ENCODE results near the gene MYO5B.
"Not testable (repeated sequence)": the region's sequence is repeated elsewhere in the genome, so short reads cannot be mapped to it uniquely, and the experiment has no call there.

Gene MYO5B

DNA sequence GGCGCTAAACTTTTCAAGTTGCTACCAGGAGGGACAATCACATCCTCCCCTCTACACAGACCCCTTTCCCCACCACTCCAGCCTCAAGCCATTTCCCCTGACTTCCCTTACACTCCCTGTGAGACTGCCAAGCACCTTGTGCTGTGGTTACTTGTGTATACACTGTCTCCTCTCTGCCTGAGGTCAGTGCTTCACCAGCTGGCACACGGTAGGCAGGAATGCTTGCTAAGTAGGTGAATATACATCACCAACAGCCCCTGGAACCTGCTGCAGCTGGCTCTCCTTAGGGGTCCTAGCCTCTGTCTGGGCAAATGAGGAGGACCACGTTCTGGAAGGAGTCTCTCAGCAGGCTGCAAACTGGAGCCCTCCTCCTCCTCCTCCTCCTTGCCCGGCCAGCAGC lies 343.3 kb downstream of the MYO5B start:
- DNase-seq (ENCODE audit: low read depth) = no peak

DNA sequence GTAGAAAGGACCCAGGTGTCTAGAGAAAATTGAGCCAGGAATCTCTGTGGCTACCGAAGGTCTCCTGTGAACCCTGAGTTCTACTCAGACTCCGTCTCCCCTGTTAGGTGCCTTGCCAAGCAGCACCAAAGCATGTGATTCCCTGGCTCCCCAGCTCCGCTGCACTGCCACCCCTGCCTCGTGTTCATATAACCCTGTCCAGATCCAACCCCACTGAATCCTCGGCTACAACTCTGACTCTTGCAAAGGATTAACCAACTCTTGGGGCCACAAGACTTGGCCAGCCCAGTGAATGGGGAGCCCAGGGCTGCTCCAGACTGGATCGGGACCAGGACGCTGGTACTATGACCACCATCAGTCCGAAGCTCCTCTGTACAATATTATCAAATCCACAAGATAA lies 344.3 kb downstream of the MYO5B start:
- DNase-seq (ENCODE audit: low read depth) = no peak

DNA sequence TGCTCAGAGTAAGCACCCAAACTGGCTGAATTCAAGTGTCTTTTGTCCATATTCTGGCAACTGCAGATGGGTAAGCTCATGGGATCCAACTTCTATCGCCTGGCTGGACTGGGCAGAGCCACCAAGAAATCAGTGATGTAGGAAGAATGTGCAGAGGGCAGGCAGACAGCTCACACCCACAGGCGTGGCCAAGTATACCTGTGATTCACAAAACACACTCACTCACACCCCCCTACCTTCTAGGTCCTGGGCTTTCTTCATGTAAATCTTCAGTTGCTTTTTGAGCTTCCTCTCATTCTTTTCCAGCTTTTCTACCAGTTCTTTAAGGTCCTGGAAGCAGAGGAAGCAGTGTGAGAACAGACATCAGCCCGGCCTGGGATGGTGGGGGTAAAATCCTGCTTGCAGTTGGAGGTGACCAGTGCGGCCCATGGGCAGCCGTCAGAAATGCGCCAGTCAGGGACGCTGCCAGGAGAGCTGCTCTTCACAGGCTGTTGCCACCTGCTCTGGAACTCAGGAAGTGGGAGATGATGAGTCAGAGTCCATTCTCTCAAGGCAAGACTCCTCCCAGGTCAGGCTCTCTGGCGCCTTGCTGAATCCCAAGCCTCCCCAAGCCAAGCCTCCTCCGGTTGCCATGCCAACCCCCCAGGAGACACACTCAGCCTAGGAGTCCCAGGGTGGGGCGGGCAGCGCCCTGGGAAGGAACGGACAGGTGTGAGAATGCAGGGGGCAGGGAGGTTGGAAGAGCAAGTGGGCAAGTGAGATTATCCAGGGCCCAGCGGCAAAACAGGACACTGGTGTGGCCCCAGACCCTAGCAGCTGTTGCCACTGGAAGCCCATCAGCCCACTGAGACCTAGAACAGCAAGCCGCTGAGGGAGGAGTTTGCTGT lies 345.4 kb downstream of the MYO5B start:
- no peak for DNase-seq (ENCODE audit: low read depth)

DNA sequence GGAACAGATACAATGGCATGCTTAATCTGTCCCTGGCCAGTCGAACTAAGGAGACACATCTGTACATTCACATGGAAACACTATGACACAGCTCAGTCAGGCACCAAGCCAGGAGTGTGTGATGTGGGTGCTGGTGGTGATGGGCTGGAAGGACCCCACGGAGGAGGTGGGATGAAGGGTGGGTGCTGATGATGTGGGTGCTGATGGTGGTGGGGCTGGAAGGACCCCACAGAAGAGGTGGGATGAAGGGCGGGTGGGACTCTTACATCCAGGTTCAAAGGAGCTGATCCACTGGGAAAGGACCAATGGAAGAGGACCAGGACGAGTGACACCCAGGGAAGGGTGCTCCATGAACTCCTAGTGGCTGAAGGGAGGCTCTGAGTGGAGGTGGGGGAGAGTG lies 346.8 kb downstream of the MYO5B start:
- DNase-seq (ENCODE audit: low read depth) = no peak

DNA sequence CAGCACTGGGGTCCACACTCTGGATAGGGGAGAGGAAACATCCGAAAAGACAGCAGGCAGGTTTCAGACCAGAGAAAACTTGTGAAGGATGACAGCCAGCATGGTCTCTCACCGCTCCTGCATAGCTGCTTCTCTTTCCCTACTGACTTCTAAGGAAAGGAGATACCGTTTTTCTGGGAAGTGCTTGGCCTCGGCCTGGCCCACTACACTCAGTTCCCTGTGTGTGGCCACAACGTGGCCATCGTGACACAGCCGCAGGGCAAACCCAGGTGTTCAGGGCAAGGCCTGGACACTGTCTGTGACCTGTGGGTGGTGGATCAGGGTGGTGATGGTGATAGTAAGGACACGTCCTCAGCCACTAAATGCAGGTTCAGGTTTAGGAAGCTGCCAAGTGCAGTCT lies 347.4 kb downstream of the MYO5B start:
- DNase-seq (ENCODE audit: low read depth) = no peak

DNA sequence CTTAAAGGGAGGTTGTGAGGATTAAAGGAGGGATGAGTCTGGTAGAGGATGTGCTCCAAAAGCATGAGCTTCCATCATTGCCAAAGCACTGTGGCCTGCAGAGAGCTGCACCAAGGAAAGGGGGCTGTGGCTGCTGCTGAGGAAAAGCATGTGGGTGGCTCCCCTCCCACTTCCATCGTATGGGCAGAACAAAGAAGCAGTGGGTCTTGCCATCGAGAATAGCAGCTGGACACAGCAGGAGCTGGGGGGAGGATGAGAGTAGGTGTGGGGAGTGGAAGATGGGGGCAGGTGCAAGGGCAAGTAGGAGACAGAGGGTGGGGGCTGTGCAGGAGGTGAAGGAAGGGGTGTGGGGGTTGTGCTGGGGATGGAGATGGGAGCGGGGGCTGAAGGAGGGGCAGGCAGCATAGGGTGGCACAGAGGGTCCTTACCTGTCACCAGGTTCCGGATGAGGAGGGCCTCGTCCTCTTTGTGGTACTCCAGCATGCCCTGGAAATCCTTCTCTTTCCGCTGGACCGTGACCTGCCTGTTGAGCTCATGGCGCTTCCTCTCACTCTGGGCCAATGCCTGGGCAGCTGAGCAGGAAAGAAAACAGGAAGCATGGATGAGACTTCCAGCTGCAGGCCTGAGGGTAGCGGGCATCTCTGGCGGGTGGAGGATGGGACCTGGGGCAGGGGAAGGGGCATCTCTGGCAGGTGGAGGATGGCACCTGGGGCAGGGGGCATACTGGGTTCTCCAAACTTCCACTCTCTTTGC lies 348.1 kb downstream of the MYO5B start:
- DNase-seq (ENCODE audit: low read depth) = no peak

DNA sequence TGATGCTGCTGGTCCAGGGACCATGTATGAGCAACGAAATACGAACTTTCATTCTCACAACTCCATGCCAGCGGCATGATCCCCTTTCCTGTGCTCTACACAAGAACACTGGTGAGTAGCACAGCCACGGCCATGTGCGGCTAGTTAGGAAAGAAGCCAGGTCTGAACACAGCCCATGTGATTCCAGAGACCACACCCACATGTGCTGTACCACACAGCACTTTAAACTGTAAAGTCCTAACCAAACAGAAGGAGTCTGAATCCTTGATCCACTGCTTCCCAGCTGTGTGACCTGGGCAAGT lies 348.6 kb downstream of the MYO5B start:
- no peak for DNase-seq (ENCODE audit: low read depth)

DNA sequence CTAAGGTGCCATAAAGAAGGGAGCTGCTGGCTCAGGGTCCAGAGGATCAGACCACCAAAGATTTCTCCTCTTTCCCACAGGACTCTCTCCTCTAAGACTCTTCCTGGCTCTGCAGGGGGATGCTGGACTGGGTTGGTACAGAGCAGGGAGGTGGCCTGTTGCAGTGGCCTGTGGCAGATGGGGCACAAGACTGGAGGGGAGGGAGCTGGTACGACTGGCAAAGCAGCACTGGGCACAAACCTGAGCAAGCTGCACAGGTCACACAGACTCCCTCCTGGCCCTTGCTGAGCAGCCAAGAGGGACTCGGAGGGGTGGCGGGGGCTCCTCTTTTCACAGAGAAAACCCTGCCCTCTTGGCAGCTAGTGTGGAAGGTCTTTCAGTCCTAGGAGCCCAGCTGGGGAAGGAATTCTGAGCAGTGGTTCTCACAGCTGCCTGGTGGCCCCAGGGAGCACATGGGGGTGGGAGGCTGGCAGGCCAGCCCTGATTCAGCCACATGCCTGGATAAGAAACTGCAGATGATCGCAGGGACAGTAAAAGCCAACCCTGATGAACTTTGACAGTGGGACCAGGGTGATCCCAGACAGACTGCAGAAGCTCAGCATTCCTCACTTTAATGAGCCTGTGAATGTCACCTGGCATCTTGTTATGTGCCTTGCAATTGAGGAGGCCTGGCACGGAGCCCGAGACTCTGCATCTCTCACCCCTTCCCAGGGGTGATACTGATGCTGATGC lies 349.2 kb downstream of the MYO5B start:
- no peak for DNase-seq (ENCODE audit: low read depth)

DNA sequence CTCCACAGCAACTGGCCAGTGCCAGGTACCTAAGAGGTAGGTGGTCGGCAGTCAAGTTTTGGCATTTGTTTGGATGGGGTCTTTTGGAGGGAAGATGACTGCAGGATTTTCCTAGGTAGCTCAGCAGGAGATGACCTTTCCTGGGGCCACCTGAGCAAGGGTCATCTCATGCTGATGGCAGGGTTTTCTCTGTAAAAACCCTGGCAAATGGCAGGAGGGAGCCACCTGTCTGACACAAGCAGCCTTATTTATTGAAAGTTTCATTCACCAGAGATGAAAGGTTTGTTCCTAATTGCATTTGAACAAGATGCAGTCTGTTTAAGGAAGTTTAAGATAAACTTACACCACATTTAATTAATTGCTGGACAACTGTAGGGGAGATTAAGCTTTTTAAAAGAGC lies 350.0 kb downstream of the MYO5B start:
- no peak for DNase-seq (ENCODE audit: low read depth)

DNA sequence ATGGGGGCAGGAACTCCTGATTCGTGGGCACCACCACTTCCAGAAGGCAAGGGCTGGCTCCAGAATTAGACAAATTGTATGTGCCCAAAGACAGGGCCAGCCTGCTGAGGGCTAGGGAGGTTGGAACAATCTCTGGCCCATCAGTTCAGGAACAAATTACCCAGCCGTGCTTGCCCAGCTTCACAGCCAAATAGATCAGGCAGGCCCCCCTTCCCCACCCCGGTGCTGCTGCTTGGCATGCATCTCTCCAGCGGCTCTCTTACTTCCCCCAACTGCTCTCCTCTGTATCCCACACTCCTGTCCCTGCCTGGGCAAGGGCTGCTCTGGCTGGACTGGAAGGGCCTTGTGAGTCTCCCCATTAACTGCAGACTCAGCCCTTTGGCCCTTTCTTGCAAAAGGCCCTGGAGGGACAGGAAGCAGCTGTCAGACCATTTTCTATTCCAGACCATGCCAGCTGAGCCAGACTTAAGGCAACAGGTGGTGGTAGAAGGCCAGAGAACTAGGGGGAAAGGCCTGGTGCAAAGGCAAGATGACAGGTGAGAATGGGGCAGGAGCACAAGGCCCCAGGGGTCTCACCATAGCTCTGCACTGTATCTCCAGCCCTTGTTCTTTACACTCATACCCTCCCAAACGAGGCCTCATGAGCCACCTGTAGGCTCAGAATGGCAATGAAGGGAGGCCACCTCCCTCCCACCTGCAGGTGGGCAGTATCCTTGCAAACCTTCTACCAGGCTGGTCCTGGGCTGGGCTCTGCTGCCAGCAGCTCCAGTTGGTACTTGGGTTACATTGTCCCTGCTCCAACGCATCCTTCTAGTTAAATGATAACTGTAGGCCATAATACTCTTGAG lies 350.9 kb downstream of the MYO5B start:
- DNase-seq (ENCODE audit: low read depth) = no peak

DNA sequence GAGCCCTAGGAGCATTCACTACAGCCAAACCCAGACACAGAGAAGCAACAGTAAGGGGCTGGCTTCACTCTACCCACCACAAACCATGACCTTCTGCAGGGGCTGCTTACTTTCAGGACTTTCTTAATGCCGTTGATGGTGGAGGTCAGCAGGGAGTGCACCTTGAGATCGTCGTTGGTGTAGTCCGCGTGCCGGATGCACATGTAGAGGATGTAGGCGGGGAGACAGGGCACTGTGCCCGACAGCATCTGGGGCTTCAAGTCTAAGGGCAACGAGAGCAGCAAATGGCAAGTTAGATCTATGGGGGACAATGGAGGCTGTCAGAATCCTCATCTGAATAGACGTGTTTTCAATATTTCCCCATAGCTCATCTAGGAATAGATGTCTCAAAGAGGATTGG lies 351.8 kb downstream of the MYO5B start:
- DNase-seq (ENCODE audit: low read depth) = no peak

DNA sequence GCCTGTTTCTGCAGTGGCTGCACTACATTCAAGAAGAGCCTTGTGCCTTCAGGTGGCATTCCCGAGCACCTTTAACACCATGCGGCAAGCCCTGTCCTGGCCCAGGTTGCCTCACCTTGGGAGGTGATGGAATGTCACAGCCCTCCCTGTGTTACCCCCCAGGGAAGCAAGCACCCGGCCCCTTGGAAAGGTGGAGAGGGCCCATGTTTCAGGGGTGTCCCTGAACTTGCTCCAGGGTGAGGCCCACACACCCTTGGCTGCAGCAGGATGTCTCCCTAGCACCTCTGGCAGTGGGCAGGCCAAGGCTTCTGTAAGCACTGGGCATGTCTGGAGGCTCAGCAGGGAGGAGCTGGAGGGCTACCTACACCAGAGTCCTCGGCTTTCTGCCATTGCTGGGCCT lies 352.3 kb downstream of the MYO5B start:
- no peak for DNase-seq (ENCODE audit: low read depth)

DNA sequence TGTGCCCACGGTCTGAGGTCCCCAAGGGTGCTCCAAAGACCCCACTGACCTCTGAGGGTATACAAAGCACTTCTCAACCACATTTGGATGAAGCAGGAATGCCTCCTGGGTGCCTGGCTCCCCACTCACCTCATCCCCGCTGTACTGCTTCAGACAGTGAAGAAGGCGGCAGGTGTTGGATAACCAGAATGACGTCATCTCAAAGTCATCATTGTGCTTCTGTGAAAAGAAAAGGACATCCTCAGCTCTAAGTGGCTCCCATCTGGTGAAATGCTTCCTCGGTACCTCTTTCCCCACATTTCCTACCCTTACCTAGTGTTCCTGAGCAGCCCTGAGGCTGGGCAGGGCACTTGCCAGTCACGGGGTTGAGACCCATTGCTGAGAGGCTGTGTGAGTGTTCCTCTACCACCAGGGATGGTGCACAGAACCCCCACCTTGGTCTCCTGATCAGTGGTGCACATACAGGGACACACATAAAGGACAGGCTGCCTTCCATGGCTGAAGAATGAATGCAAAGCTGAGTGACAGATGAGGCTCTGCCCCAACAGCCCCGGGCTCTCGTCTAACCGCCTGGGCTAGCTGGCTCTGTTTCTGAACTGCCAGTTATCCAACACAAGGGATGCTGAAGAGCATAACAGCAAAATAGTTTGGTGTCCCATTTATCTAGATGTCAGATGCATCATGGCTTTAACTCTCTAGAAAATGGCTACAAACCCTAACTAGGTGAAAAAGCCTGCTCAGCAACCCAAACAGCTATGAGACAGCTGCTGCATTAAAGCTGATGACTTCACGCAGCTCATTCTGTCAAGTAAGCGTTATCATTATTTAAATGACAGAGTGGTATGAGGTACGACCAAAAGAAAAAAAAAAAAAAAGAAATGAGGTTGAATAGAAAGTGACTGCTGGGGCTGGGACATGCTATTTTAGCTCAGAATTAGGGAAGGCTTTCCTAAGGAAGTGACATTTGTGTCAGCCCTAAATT lies 353.4 kb downstream of the MYO5B start:
- no peak for DNase-seq (ENCODE audit: low read depth)

DNA sequence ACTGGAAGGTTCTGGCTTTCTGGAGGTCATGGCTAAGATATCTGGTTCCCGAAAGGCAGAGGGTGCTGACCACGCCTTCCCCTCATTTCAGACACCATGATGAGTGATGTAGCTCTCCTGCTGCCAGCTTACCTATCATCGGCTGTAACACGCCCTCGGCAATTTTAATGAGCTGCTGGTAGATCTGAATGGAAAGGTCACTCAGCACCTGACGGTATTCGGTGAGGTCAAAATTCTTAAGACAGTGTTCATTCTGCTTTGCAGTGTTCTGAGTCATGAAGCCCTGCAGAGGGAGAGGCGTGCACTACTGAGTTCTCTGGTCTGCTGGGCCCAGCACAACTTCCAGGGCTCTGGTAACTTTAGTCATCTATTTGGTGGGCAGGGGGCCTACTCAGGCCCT lies 355.9 kb downstream of the MYO5B start:
- no peak for DNase-seq (ENCODE audit: low read depth)

DNA sequence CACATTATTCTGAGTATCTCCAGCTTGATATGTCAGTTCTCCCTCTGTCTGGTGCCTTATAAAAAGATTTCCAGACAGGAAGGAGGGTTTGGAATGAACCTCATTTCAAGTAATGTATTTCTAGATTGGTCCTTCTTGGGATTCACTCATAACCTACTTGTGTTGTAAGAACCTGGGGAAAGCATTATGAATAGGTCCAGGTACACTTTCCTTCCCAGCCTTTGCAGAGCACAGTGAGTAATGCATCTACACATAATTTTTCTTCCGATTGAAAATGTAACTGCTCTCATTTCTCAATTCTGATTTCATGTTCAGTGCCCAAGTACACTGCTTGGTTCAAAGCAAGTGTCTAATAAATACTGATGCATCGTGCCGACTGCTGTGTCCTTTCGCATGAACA lies 356.6 kb downstream of the MYO5B start:
- no peak for DNase-seq (ENCODE audit: low read depth)

DNA sequence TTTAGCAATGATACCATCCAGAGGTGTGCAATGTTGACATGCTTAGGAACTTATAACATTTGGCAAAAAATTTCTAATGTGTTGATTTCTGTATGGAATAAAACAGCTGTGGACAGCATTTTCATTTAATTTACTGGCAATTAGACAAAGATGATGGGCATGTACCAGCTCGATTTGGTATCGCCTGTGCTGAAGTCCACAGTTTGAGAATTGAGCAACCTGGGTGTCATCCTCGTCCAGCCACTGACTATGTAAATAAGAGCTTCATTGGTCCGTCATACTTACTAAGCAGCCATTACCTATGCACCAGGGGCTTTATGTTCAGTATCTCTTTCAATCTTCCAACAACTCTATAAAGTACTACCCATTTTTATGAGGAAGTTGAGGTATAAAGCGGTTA lies 357.1 kb downstream of the MYO5B start:
- no peak for DNase-seq (ENCODE audit: low read depth)

DNA sequence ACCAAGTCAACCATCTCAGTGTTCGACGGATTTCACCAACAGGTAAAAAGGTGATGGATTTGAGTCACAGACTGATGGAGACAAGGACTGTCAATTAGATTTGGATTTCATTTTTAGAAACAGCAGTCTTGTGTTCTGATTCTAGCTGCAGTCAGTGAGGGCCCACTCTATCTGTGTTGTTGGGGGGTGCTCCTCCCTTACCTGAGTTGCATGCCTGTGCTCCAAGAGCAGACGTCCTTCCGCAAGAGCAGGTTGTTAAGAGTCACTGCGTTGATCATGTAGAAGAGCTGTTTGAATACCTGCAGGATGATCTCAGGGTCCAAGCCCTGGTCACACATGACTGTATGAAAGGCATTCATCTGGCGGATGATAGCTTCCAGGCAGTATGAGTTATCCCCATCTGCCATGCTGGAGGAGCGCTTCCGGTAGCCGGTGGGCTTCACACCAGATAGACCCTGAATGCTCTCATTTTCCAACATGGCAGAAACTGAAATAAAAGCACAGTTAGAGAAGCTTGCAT lies 357.6 kb downstream of the MYO5B start:
- DNase-seq (ENCODE audit: low read depth) = not testable (repeated sequence)

DNA sequence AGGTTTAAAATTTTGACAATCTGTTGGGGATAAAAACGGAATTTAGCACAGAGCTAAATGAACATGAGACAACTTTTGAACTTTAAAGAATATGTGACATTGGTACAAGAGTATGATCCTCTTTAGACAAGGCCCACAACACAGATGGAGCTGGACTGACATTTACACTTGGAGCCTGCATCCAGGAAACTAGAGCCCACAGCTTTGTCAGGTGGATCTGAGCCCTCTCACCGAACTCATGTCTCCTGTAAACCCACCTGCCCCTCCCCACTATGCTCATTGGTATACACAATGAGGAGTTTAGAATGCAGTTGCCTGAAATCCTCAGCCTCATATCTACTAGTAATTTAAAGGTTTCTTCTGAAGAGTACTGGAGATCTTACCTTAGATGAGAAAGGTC lies 359.5 kb downstream of the MYO5B start:
- DNase-seq (ENCODE audit: low read depth) = no peak

DNA sequence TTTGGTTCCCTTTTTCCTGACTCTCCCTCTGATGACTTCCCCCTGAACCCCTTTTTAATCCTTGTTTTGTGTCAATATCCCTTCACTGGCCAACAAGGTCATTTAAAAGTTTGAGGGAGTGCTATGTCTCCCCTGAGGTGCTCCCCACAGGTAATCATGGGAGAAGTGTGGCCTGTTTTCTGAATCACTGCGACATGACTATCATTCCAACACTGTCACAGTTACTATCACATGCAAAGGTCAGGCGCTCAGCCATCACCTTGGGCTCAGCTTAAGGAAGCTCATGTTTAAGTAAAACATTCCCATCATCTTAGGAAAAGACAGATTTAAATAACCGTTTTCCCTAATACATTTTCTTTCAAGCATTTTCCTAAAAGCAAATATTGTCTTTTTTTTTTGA lies 360.7 kb downstream of the MYO5B start:
- no peak for DNase-seq (ENCODE audit: low read depth)

DNA sequence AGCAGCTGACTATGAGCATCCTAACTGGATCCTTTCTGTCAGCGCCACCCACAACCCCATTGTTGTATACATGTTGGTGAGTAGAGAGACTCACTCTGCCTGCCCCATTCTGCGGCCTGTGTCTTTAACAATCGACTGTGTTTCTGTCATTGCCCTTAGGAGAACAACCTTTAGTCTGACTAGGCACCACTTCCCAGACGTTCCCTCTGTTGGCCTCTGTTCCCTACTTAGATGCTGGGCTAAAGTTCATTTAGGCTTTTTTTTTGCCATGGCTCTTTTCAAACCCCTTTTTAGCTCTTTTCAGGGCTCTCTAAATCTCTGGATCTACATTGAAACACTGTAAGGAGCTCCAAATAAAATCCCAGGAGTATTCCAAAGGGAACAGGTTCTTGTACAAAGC lies 361.1 kb downstream of the MYO5B start:
- no peak for DNase-seq (ENCODE audit: low read depth)

DNA sequence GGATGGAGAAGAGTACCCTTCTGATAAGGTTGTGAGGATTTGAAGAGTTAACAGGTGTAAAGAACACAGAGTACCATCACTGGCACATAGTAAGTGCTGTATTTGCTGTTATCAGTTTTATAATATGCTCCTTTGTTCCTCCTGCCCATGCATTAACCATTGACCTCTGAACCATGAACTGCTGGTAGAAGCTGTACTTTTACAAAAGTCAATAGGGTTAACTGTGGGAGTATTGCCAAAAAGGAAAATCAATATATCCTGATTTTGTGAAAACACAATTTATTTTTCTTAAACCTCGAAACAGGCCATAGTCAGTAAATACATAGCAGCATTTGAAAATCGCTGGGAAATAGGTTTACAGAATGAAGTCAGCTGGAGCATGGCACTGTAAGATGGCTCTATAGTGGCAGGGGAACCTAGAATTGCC lies 362.7 kb downstream of the MYO5B start:
- DNase-seq (ENCODE audit: low read depth) = no peak

All from stimulated activated CD4-positive, alpha-beta T cell treated with anti-CD3 and anti-CD28 coated beads, Interleukin-2, amount 100 ng/mL, for 4 hours (primary cell).